Right lobe of liver (tissue), 4 donors: ENCODE measurements around the gene C3orf52.

ENCODE experiments used
- CTCF ChIP-seq, 4 donors: fragments of 200-600 bp in 3 of 4; fragments of 450-650 bp in 1 of 4; IDR thresholded peaks; one replicate each; pipeline versions ENCODE4 v1.5.1 to v1.8.0; 2016 to 2022; ENCODE audit warnings: antibody characterized with exemption in 4 of 4, mild to moderate bottlenecking in 2 of 4
- POLR2A ChIP-seq: fragments of 450-650 bp; IDR thresholded peaks from one replicate; pipeline ENCODE4 v1.6.1; 2017; ENCODE audit warnings: antibody characterized with exemption, mild to moderate bottlenecking
- donor health status: DM: no; HTN: no; CAD: no.
- donor health status: DM: no; HTN: no; CAD: no.
- donor health status: DM: no; HTN: yes; CAD: no.

GRCh38 chr3:112132975-112133448, 46.8 kb downstream of the C3orf52 start, which contains the start of gene GCSAM:
- TF ChIP-seq CTCF (IDR thresholded peaks at IDR 0.05) (no peak), POLR2A (no peak)
